Fibroblast of the aortic adventitia (primary cell): ENCODE data around the gene TSPAN32. TPM values are rescaled to one million over a fixed set of nuclear protein-coding genes. Genes with fewer than 3 reads are reported as not detected.
"Not testable (repeated sequence)": the region's sequence is repeated elsewhere in the genome, so short reads cannot be mapped to it uniquely, and the experiment has no call there.

Experiments used
- DNase-seq: peaks from one replicate; pipeline ENCODE4 v3.0.0-alpha.2; 2010; ENCODE audit warnings: low read depth
- H3K4me3 ChIP-seq: 2 replicates; pipeline ENCODE4 v1.5.1; 2011; ENCODE audit warnings: low read depth, mild to moderate bottlenecking, control low read depth, low read length, moderate library complexity
- CTCF ChIP-seq: IDR thresholded peaks from 2 replicates; pipeline ENCODE4 v1.5.1; 2011; ENCODE audit warnings: mild to moderate bottlenecking, low read length, control low read depth, inconsistent platforms; ENCODE audit not compliant: insufficient read depth
- total RNA-seq: library from RNA; depleted of rRNA; stranded (reverse); fragments of >200 nt; gene quantifications from 2 replicates; pipeline ENCODE4 v1.2.3, GENCODE V29; 2012; ENCODE audit warnings: low replicate concordance

The TSPAN32 gene
- total RNA-seq, 1 donor: under 0.01 TPM

- H3K4me3 ChIP-seq: no peak overlapping the region
- TF ChIP-seq CTCF: no peak
- peak; percentile 8 for DNase-seq
Observed at GRCh38 chr11:2355000-2355644, 53.3 kb downstream of the TSPAN32 start.

DNA sequence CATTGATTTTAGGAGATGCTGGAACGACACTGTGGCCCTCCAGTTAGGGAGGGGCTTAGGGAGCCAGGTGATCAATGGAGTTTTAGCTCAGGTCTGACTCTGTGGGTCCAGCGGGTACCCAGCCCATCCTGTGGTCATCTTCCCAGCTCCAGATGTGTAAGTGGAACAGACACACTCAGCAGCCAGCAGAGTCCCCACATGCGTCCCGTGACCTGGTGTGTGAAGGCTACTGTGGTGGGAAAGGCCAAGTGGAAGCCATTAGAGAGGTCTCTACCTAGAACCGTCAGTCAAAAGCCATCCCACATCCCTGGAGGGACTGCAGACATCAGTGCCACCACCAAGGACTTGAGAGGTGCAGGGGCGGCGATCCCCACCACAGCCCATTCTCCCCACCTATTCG, 55.4 kb downstream of the TSPAN32 start:
- H3K4me3 ChIP-seq: no peak overlapping the region
- DNase-seq: no peak
- TF ChIP-seq CTCF: no peak

DNA sequence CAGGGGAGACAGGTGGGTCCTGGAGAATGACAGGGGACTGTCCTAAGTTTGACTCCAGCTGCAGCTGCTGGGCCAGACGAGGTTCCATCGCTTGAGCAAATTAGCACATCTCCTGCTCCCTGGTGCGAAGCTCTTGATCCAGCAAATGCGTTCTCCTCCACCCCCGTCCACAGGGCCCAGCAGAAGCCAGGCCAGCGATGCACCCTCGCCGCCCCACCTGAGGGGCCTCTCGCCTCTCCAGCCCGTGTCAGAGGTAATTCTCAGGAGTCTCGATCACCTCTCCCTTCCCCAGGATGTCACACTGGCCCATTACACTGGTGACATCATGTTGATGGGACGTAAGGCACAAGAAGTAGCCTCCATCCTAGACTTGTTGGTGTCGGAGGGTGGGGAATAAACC, 55.8 kb downstream of the TSPAN32 start:
- DNase-seq, H3K4me3 ChIP-seq: not testable (repeated sequence)

DNA sequence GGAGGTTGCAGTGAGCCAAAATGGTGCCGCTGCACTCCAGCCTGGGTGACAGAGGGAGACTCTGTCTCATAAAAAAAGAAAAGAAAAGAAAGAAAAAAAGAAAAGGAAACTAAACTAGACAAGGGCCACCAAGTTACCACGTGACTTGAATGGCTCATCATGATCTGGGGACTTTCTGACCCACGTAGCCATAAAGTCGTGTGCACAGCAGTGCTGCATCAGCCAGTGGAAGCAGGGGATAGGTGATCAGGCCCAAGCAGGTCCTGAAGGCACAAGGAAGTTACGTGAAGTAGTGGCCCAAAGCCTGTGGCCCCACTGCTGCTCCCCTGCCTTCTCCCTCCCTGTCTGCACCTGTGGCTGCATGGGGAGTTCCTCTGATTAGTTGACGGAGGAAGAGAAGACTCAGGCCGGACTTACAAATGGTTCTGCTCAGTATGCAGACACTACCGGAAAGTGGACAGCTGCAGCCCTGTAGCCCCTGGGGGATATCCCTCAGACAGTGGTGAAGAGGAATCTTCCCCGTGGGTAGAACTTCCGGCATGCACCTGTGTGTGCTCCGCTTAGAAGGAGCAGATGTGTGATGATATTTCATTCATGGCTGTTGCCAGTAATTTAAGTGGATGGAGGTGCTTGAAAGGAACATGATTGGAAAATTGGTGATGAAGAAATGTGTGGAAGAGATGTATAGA, 57.1 kb downstream of the TSPAN32 start:
- no peak for TF ChIP-seq CTCF
- no peak overlapping the region for H3K4me3 ChIP-seq
- no peak for DNase-seq

DNA sequence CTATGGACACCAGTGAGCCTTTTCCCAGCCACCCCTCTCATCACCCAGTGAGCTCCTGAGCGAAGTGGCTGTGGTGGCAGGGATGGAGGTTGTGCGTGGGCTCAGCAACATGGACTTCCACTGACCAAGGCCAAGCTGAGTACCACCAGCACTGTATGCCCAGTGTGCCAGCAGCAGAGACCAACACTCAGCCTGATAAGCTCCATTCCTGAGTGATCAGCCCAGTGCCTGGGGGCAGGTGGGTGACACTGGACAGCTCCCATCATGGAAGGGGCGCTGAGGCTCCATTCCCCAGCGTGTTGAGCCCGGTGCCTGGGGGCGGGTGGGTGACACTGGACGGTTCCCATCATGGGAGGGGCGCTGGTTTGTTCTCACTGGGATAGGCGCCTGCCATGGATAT, 57.7 kb downstream of the TSPAN32 start:
- no peak for TF ChIP-seq CTCF
- no peak overlapping the region for H3K4me3 ChIP-seq
- DNase-seq: no peak

DNA sequence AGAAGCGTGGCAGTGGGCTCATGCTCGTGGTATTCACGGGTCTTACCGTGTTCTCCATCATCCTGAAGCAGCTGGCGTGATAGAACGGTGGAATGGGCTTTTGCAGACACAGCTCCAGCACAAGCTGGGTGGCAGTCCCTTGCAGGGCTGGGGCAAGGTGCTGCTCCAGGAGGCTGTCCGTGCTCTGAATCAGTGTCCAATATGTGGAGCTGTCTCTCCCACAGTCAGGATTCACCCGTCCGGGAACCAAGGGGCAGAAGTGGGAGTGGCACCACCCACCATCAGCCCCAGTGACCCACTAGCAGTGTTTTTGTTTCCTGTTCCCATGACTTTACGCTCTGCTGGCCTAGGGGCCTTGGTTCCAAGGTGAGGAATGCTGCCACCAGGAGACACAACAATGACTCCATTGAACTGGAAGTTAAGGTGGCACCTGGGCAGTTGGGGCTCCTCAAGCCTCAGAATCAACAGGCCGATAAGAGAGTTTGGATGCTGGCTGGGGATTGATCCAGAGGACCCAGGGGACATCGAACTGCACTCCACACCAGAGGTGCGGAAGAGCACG, 58.3 kb downstream of the TSPAN32 start:
- DNase-seq: no peak
- H3K4me3 ChIP-seq: no peak overlapping the region
- TF ChIP-seq CTCF: no peak

GRCh38 chr11:2361565-2361964, 59.8 kb downstream of the TSPAN32 start:
- no peak for DNase-seq
- no peak for TF ChIP-seq CTCF
- H3K4me3 ChIP-seq: no peak overlapping the region
